ENCODE results near the gene KCNMA1.

Gene KCNMA1

DNA sequence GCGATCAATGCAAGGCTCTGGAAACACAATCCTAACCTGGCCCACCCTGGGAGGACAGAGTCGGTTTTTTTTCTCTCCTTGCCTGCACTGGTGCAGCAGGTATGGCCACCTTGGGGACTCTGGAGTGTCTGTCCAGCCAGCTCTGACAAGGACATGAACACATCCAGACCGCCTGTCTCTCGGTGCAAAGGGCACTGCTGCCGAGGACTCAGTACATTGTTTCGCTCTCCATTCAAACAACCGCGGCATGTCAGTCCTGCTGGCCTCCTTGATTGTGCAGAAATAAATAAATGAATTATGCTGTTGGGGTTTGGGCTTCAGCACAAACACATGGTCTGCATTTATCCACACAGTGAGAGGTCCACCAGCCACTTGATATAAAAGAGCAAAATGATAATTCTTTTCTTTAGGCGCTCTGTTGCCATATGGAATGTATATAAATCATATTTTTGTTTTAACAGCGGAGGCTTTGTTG, 565.2 kb downstream of the KCNMA1 start:
- H3K36me3 ChIP-seq (ENCODE audit: control insufficient read depth, insufficient read depth, low read length), result no peaks in the 10 kb centered on the region
- H3K4me3 ChIP-seq (replicated peaks; ENCODE audit: low read depth, low read length), result no peak overlapping the region
- H3K27me3 ChIP-seq (replicated peaks; ENCODE audit: control insufficient read depth, insufficient read depth, low read length), result no peaks in the 10 kb centered on the region
- TF ChIP-seq, protein P1, sequence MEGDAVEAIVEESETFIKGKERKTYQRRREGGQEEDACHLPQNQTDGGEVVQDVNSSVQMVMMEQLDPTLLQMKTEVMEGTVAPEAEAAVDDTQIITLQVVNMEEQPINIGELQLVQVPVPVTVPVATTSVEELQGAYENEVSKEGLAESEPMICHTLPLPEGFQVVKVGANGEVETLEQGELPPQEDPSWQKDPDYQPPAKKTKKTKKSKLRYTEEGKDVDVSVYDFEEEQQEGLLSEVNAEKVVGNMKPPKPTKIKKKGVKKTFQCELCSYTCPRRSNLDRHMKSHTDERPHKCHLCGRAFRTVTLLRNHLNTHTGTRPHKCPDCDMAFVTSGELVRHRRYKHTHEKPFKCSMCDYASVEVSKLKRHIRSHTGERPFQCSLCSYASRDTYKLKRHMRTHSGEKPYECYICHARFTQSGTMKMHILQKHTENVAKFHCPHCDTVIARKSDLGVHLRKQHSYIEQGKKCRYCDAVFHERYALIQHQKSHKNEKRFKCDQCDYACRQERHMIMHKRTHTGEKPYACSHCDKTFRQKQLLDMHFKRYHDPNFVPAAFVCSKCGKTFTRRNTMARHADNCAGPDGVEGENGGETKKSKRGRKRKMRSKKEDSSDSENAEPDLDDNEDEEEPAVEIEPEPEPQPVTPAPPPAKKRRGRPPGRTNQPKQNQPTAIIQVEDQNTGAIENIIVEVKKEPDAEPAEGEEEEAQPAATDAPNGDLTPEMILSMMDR (IDR thresholded peaks at IDR 0.05; ENCODE audit: insufficient read depth, low read length, poor library complexity, severe bottlenecking), result no peak
- no peak for DNase-seq (ENCODE audit: extremely low read depth, insufficient read length)

DNA sequence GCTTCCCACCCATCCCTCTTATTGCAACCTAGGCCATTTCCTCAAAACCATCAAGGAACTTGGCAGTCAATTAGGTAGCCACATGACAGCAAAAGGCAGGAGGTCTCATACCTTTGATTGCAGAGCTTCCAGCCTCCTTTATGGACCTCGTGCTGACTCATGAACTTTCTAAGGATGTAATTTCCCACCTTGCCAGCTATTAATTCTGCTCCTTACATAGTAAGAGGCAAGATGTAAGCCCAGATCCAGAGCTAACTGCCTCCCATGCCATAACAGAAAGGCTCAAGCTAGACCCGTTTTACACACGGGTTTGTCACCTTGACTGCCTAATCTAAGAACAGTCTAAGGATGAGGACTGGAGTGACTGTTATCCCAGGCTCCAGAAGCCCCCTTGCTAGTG, 565.7 kb downstream of the KCNMA1 start:
- Histone ChIP-seq H3K4me3 (replicated peaks; ENCODE audit: low read depth, low read length) (no peak overlapping the region), H3K36me3 (ENCODE audit: control insufficient read depth, insufficient read depth, low read length) (no peaks in the 10 kb centered on the region), H3K27me3 (replicated peaks; ENCODE audit: control insufficient read depth, insufficient read depth, low read length) (no peaks in the 10 kb centered on the region)
- DNase-seq (ENCODE audit: extremely low read depth, insufficient read length), result no peak
- TF ChIP-seq, protein P1 (IDR thresholded peaks at IDR 0.05; ENCODE audit: insufficient read depth, low read length, poor library complexity, severe bottlenecking), result no peak

DNA sequence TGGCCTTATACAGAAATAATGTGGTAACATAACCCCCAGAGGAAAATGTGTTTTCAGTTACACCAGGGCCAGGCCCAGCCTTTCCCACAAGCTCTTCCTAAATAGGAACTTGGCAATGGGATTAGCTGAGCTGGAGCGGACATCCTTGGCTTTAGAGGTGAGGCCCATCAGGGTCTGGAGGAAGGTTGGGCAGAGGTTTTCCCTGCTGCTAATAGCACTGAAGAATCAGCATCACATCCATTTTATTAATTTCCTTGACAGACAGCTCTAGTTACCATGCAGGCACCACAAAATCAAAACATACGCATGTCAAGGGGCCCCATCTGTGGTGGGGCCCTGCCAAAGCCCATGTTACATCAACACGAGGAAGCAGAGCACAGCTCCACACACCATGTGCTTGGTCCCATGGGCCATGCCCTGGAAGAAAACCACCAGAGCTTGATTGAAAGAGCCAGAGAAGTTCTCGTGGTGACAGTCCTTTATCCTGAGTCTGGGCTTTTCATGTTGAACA, 566.6 kb downstream of the KCNMA1 start:
- Histone ChIP-seq H3K36me3 (ENCODE audit: control insufficient read depth, insufficient read depth, low read length) (no peaks in the 10 kb centered on the region), H3K27me3 (replicated peaks; ENCODE audit: control insufficient read depth, insufficient read depth, low read length) (no peaks in the 10 kb centered on the region), H3K4me3 (replicated peaks; ENCODE audit: low read depth, low read length) (no peak overlapping the region)
- TF ChIP-seq, protein P1 (IDR thresholded peaks at IDR 0.05; ENCODE audit: insufficient read depth, low read length, poor library complexity, severe bottlenecking), result no peak
- DNase-seq (ENCODE audit: extremely low read depth, insufficient read length), result no peak

DNA sequence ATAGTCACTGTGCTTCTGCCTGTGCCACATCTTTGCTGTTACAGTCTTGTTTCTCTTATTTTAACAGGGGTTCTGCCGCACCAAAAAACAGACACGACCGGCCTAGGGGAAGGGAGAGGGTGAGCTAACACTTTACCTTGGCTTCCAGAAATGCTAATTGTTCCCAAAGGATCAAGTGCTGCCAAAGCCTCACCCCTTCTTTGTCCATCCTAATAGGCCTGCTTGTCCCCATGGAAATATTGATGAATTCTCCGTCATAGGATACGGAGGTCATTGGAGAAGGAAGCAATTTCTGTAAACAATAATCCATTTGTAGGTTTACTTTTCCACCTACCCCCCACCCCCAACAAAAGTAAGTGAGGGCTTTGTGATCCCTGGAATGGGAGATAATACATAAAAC, 567.3 kb downstream of the KCNMA1 start:
- DNase-seq (ENCODE audit: extremely low read depth, insufficient read length), result no peak
- TF ChIP-seq, protein P1 (IDR thresholded peaks at IDR 0.05; ENCODE audit: insufficient read depth, low read length, poor library complexity, severe bottlenecking), result no peak
- H3K4me3 ChIP-seq (replicated peaks; ENCODE audit: low read depth, low read length), result no peak overlapping the region

DNA sequence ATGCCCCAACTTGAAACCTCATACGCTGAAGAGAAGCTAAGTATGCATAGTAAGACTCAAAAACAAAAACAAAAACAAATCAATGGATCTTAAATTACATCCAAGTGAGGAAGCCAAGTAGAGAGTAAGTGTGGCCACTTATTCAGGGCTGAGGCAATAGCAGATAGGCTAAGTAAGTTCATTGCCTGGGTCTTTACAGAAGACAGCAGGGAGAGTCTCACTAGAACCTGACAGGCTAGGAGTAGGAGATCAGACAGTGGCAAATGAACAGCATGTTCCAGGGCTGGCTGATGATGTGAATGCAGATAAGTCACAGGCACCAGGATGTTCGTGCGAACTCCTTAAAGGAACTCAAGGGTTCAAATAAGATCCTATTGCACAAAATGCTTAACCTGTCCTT, 568.6 kb downstream of the KCNMA1 start:
- no peaks in the 10 kb centered on the region for H3K36me3 ChIP-seq (ENCODE audit: control insufficient read depth, insufficient read depth, low read length)
- DNase-seq (ENCODE audit: extremely low read depth, insufficient read length), result no peak

More for the DNA sequence above, 567.3 kb downstream of the KCNMA1 start:
- no peaks in the 10 kb centered on the region for H3K27me3 ChIP-seq (replicated peaks; ENCODE audit: control insufficient read depth, insufficient read depth, low read length)
- H3K36me3 ChIP-seq (ENCODE audit: control insufficient read depth, insufficient read depth, low read length), result no peaks in the 10 kb centered on the region

More for the DNA sequence above, 568.6 kb downstream of the KCNMA1 start:
- H3K27me3 ChIP-seq (replicated peaks; ENCODE audit: control insufficient read depth, insufficient read depth, low read length), result no peaks in the 10 kb centered on the region
- TF ChIP-seq, protein P1 (IDR thresholded peaks at IDR 0.05; ENCODE audit: insufficient read depth, low read length, poor library complexity, severe bottlenecking), result no peak
- H3K4me3 ChIP-seq (replicated peaks; ENCODE audit: low read depth, low read length), result no peak overlapping the region
